AG09319 (cell line): ENCODE measurements around the gene NDUFS4.
"Not testable (repeated sequence)": the region's sequence is repeated elsewhere in the genome, so short reads cannot be mapped to it uniquely, and the experiment has no call there.

ENCODE experiments used
- DNase-seq: peaks from one replicate; pipeline ENCODE4 v3.0.0-alpha.2; 2010; ENCODE audit warnings: low read depth; ENCODE audit errors: extremely low read depth
- TF ChIP-seq, protein P1 (sequence below): IDR thresholded peaks from 2 replicates; pipeline ENCODE4 v1.5.1; 2011; ENCODE audit warnings: low read depth, mild to moderate bottlenecking, inconsistent platforms, low read length, moderate library complexity

Gene NDUFS4

DNA sequence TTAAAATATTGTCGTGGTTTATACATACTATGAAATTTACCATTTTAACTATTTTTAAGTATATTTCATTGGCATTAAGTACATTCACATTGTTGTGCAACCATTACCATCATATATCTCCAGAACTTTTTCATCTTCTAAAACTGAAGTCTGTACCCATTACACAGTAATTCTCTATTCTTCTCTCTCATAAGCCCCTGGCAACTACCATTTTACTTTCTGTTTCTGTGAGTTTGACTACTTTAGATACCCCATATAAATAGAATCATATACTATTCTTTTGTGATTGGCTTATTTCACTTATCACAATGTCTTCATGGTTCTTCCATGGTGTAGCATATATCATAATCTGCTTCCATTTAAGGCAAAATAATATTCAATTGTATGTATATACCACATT, 30.3 kb downstream of the NDUFS4 start:
- TF ChIP-seq, protein P1, sequence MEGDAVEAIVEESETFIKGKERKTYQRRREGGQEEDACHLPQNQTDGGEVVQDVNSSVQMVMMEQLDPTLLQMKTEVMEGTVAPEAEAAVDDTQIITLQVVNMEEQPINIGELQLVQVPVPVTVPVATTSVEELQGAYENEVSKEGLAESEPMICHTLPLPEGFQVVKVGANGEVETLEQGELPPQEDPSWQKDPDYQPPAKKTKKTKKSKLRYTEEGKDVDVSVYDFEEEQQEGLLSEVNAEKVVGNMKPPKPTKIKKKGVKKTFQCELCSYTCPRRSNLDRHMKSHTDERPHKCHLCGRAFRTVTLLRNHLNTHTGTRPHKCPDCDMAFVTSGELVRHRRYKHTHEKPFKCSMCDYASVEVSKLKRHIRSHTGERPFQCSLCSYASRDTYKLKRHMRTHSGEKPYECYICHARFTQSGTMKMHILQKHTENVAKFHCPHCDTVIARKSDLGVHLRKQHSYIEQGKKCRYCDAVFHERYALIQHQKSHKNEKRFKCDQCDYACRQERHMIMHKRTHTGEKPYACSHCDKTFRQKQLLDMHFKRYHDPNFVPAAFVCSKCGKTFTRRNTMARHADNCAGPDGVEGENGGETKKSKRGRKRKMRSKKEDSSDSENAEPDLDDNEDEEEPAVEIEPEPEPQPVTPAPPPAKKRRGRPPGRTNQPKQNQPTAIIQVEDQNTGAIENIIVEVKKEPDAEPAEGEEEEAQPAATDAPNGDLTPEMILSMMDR, result no peak
- DNase-seq, result no peak

DNA sequence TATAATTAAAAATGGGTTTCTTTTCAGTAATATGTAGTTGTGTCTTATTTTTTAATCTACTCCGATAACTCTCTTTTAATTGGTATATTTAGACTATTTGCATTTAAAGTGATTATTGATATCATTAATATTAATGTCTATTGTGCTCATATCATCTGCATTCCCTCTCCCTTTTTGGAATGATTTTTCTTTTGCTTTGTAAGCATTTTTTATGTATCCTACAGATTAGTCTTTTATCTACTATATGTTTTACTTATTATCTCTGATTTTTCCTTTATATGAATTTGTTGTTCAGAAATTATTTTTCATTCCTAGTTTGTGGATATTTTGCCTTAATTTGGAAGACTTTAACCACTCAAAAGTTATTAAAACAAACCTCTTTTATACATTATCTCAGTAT, 34.0 kb downstream of the NDUFS4 start:
- TF ChIP-seq, protein P1, result no peak
- DNase-seq, result no peak

DNA sequence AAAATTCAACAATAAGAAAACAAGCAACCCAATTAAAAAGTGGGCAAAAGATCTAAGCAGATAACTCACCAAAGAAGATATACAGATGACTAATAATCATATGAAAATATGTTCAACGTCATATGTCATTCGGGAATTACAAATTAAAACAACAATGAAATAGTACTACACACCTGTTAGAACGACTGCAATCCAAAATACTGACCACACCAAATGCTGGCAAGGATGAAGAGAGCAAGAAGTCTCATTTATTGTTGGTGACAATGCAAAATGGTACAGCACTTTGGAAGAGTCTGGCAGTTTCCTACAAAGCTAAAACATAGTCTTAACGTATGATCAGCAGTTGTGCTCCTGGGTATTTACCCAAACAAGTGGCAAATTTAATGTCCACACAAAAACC, 37.5 kb downstream of the NDUFS4 start:
- TF ChIP-seq, protein P1, result no peak

DNA sequence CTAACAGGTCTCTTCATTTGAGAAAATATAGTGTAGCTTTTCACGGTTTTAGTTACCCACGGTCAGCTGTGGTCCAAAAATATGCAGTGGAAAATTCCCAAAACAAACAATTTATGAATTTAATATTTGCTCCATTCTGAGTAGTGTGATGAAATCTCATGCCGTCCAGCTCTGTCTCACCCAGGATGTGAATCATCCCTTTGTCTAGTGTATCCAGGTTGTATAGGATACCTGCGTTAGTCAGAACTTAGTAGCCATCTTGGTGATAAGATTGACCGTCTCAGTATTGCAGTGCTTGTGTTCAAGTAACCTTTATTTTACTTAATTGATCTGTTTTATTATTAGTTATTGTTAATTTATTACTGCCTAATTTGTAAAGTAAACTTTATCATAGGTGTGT, 41.1 kb downstream of the NDUFS4 start:
- DNase-seq, result no peak
- TF ChIP-seq, protein P1, result no peak

More for the DNA sequence above, 37.5 kb downstream of the NDUFS4 start:
- no peak for DNase-seq

DNA sequence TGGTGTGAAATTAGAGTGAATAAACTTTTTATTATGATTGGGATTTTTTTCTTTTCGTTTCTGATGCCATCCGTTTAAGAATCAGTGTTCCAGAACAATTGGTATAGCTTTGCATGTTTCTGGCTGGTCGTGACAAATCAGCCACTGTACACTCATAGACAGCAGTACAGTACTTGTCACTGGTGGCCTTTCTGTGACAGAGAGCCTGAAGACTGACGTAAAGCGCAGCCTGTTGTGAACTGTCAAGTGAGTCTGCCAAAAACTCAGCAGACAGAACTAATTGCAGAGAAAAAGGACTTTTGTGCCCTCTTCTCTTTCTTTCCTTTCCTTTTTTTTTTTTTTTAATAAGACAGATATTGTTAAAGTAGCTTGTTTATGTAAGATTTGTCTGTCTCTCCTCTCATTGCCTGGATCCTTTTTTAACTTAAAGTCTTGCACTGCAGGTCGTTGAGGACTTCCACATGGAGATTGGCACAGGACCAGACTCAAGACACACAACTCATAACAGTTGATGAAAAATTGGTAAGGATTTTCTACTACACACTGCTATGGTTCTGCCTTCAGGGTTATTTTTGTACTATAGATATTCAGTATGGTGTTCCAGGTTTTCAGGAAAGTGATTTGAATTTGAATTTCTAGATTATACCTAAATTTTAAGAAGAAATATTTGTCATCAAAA, 42.7 kb downstream of the NDUFS4 start:
- TF ChIP-seq, protein P1, result no peak
- DNase-seq, result no peak

DNA sequence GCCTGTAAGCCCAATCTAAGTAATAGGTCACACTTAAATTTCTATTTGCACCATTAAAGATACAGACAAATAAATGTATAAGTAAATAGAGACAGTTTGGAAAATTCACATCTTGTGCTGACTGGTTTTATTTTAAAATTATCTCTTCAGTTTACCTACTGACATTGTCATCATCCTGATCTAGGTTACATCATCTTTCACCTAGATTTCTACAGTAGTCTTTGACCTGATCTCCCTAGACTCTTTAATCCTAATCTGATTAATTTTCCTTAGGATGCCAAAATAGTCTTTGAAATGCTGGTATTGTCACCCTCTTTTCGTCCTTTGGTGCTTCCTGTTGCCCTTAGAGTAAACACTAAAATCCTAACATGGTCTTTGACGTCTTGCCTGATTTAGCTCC, 43.9 kb downstream of the NDUFS4 start:
- TF ChIP-seq, protein P1, result no peak
- no peak for DNase-seq

DNA sequence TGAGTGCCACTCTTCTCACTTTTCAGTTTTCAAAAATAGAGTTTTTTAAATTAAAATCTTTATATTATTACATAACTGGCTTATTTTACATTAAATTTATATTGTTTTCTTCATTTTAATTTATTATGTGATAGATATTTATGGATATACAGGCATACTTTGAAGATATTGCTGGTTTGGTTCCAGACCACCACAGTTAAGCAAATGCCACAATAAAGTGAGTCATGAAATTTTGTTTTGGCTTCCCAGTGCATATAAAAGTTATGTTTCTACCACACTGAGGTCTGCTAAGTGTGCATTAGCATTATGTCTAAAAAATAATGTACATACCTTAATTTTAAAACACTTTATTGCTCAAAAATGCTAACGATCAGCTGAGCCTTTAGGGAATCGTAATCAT, 47.4 kb downstream of the NDUFS4 start:
- DNase-seq, result no peak
- TF ChIP-seq, protein P1, result no peak

DNA sequence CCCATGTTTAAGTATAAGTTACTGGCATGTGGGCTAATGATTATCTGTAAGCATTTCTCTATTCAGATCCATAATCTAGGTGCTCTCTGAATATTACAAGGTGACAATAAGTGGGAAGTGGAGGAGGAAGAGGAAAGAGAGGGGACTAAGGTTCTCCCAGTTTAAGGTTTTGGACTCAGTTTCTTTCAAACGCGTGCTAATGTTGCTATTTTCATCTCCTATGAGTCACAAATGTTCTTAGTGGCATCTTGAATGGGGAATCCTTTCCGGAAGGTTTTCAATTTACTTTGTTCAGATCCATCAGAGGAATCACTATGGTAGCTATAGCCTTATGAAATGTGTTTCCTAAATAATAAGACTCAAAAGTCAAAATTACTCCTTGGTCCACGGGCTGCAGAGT, 48.5 kb downstream of the NDUFS4 start:
- not testable (repeated sequence) for DNase-seq
